Measurements from ENCODE around the gene SIDT1.

GRCh38 chr3:113658107-113658506 lies 125.8 kb downstream of the SIDT1 start:
- TF ChIP-seq, protein P1, sequence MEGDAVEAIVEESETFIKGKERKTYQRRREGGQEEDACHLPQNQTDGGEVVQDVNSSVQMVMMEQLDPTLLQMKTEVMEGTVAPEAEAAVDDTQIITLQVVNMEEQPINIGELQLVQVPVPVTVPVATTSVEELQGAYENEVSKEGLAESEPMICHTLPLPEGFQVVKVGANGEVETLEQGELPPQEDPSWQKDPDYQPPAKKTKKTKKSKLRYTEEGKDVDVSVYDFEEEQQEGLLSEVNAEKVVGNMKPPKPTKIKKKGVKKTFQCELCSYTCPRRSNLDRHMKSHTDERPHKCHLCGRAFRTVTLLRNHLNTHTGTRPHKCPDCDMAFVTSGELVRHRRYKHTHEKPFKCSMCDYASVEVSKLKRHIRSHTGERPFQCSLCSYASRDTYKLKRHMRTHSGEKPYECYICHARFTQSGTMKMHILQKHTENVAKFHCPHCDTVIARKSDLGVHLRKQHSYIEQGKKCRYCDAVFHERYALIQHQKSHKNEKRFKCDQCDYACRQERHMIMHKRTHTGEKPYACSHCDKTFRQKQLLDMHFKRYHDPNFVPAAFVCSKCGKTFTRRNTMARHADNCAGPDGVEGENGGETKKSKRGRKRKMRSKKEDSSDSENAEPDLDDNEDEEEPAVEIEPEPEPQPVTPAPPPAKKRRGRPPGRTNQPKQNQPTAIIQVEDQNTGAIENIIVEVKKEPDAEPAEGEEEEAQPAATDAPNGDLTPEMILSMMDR (IDR thresholded peaks at IDR 0.05; ENCODE audit: insufficient read depth, low read depth, low read length) = no peak
- TF ChIP-seq EZH2 (IDR thresholded peaks at IDR 0.05; ENCODE audit: insufficient read depth, low read length) = no peak
